K562 (cell line): ENCODE results near the gene ENO3. TPM values are rescaled to one million over a fixed set of nuclear protein-coding genes. Genes with fewer than 3 reads are reported as not detected.

Experiments
- BACH1 ChIP-seq: fragments of 200-800 bp; sonication (Bioruptor generic); IDR thresholded peaks from 2 replicates; pipeline ENCODE4 v1.6.1; 2016; ENCODE audit warnings: missing genetic modification characterization, missing compliant biosample characterization
- CBX1 ChIP-seq: sonication (generic); IDR thresholded peaks from 2 replicates; pipeline ENCODE4 v1.6.1; 2016; ENCODE audit warnings: antibody characterized with exemption, low read depth, mild to moderate bottlenecking
- CBX3 ChIP-seq, 2 experiments: IDR thresholded peaks; 1 replicate in 1 of 2; 2 replicates in 1 of 2; pipeline ENCODE4 v1.6.1; 2012; ENCODE audit warnings: inconsistent platforms in 2 of 2, low read length in 2 of 2, borderline replicate concordance in 1 of 2, control low read depth in 1 of 2
- CHD4 ChIP-seq: fragments of 200-600 bp; sonication (generic); IDR thresholded peaks from 3 replicates; pipeline ENCODE4 v1.6.1; 2012; ENCODE audit warnings: low read depth, mild to moderate bottlenecking, mixed read lengths, low read length, inconsistent platforms; ENCODE audit not compliant: insufficient read depth, insufficient replicate concordance, poor library complexity, severe bottlenecking
- FOXA1 ChIP-seq: fragments of 450-650 bp; IDR thresholded peaks from 2 replicates; pipeline ENCODE4 v1.6.1; 2016; ENCODE audit warnings: mild to moderate bottlenecking, borderline replicate concordance
- HOXB6 ChIP-seq: fragments of 250-450 bp; sonication (Bioruptor Pico); IDR thresholded peaks from 2 replicates; pipeline ENCODE4 v1.5.1; 2022; ENCODE audit warnings: mild to moderate bottlenecking, borderline replicate concordance
- MCM3 ChIP-seq: fragments of 450-650 bp; IDR thresholded peaks from 2 replicates; pipeline ENCODE4 v1.6.1; 2016
- MYNN ChIP-seq, 2 experiments: sonication (generic); formaldehyde crosslinking in 1 of 2; IDR thresholded peaks; 2 replicates each; pipeline versions ENCODE4 v1.5.0 to v1.6.1; 2016 to 2020; ENCODE audit warnings: antibody characterized with exemption in 1 of 2, missing genetic modification reagents in 1 of 2
- NCOA6 ChIP-seq: fragments of 450-650 bp; IDR thresholded peaks from 2 replicates; pipeline ENCODE4 v1.6.1; 2017; ENCODE audit warnings: mild to moderate bottlenecking
- PHB ChIP-seq: fragments of 250-450 bp; sonication (Bioruptor Pico); IDR thresholded peaks from 2 replicates; pipeline ENCODE4 v1.5.0; 2021
- RBM17 ChIP-seq: fragments of 200-400 bp; formaldehyde crosslinking; IDR thresholded peaks from 2 replicates; pipeline ENCODE4 v1.6.1; 2017; ENCODE audit warnings: low read depth, mild to moderate bottlenecking, low read length, borderline replicate concordance
- RFX1 ChIP-seq: fragments of 450-650 bp; IDR thresholded peaks from 2 replicates; pipeline ENCODE4 v1.6.1; 2016; ENCODE audit warnings: mild to moderate bottlenecking, moderate library complexity
- RREB1 ChIP-seq: fragments of 250-450 bp; sonication (Bioruptor Pico); IDR thresholded peaks from 2 replicates; pipeline ENCODE4 v1.4.0; 2020
- SMARCC2 ChIP-seq: fragments of 450-650 bp; IDR thresholded peaks from 2 replicates; pipeline ENCODE4 v1.6.1; 2017; ENCODE audit warnings: antibody characterized with exemption, moderate library complexity, mild to moderate bottlenecking, low read depth
- SRF ChIP-seq, 2 experiments: fragments of 250-450, 450-650 bp in 1 of 2; sonication (Bioruptor Pico) in 1 of 2; sonication (generic) in 1 of 2; formaldehyde crosslinking; IDR thresholded peaks; 2 replicates each; pipeline versions ENCODE4 v1.5.0 to v1.5.1; 2020 to 2022; ENCODE audit warnings: mild to moderate bottlenecking in 1 of 2, missing genetic modification reagents in 1 of 2
- SRSF3 ChIP-seq: fragments of 200-400 bp; formaldehyde crosslinking; IDR thresholded peaks from 2 replicates; pipeline ENCODE4 v1.6.1; 2016; ENCODE audit warnings: mild to moderate bottlenecking, low read length, moderate library complexity; ENCODE audit not compliant: insufficient read depth
- THRA ChIP-seq: fragments of 450-650 bp; IDR thresholded peaks from 2 replicates; pipeline ENCODE4 v1.6.1; 2017; ENCODE audit warnings: mild to moderate bottlenecking, moderate library complexity
- ZBTB8A ChIP-seq: fragments of 450-650 bp; IDR thresholded peaks from 2 replicates; pipeline ENCODE4 v1.6.1; 2018; ENCODE audit warnings: mild to moderate bottlenecking, moderate library complexity; ENCODE audit not compliant: partially characterized antibody
- ZKSCAN1 ChIP-seq: fragments of 150-350 bp; IDR thresholded peaks from 2 replicates; pipeline ENCODE4 v1.6.1; 2016; ENCODE audit warnings: low read depth, low read length
- ZNF23 ChIP-seq: fragments of 250-450 bp; sonication (Bioruptor Pico); IDR thresholded peaks from 2 replicates; pipeline ENCODE4 v1.4.0; 2020; ENCODE audit warnings: mild to moderate bottlenecking
- ZNF408 ChIP-seq: fragments of 250-450 bp; sonication (Bioruptor Pico); IDR thresholded peaks from 2 replicates; pipeline ENCODE4 v1.4.0; 2020; ENCODE audit warnings: low read depth, mild to moderate bottlenecking, moderate library complexity
- ZNF41 ChIP-seq: fragments of 250-450 bp; sonication (Bioruptor Pico); conservative IDR thresholded peaks from 2 replicates; pipeline ENCODE4 v1.4.0; 2020; ENCODE audit warnings: mild to moderate bottlenecking
- ZNF436 ChIP-seq: fragments of 250-450, 450-650 bp; sonication (Bioruptor Pico); formaldehyde crosslinking; IDR thresholded peaks from 2 replicates; pipeline ENCODE4 v1.7.0; 2020; ENCODE audit warnings: mild to moderate bottlenecking
- ZNF780A ChIP-seq: fragments of 250-450 bp; sonication (Bioruptor Pico); IDR thresholded peaks from 2 replicates; pipeline ENCODE4 v1.5.0; 2021; ENCODE audit warnings: mild to moderate bottlenecking
- ZSCAN29 ChIP-seq: fragments of 450-650 bp; IDR thresholded peaks from 2 replicates; pipeline ENCODE4 v1.6.1; 2017
- polyA plus RNA-seq, 8 experiments: library from polyadenylated mRNA; depleted of rRNA in 4 of 8; stranded (reverse) in 5 of 8; unstranded in 3 of 8; fragments of >200 nt; fragmentation: Nextera tagmentation in 2 of 8; fragmentation: Illumina TruSeq in 1 of 8; extraction: Ambion mirVana in 2 of 8; extraction: Trizol in 1 of 8; gene quantifications; 2 replicates each; pipeline versions ENCODE4 v1.2.1 to v1.2.3, GENCODE V29; 2011 to 2014; ENCODE audit warnings: inconsistent platforms in 1 of 8, missing spikeins in 1 of 8
- total RNA-seq, 7 experiments: library from RNA; depleted of rRNA in 6 of 7; stranded (reverse); fragments of >200 nt in 6 of 7; fragmentation: Illumina TruSeq in 2 of 7; extraction: Trizol in 2 of 7; gene quantifications; 2 replicates each; pipeline versions ENCODE4 v1.2.1 to v1.2.3, GENCODE V29; 2011 to 2021; ENCODE audit warnings: low replicate concordance in 1 of 7

Gene ENO3
- total and polyA plus RNA-seq, 9 of the 15 experiments (the other 6 are each of a cell fraction or from before 2014, with no cell fraction given): 5.7 to 17.2 (median 9.9) TPM

- TF ChIP-seq ZNF408 (no peak), THRA (no peak), ZNF41 (CRISPR knock-in tag) (no peak), NCOA6 (no peak), CBX1 (peak; percentile 29), ZKSCAN1 (no peak), RFX1 (no peak), RREB1 (CRISPR knock-in tag) (no peak), SRF (CRISPR knock-in tag; IDR thresholded peaks at IDR 0.05) (no peak), PHB (no peak), ZSCAN29 (no peak), RBM17 (no peak), ZBTB8A (no peak), CBX3 (IDR thresholded peaks at IDR 0.05; ENCODE audit: borderline replicate concordance in 1 of 2, low read length in 2 of 2) (no peak), ZNF780A (CRISPR knock-in tag) (no peak), ZNF23 (CRISPR knock-in tag) (no peak), MYNN (IDR thresholded peaks at IDR 0.05) (0 out of 2 replicates have a peak, but pooled peaks have one; percentile 63), MYNN (CRISPR knock-in tag; IDR thresholded peaks at IDR 0.05) (no peak), SMARCC2 (no peak), BACH1 (tag) (no peak), ZNF436 (CRISPR knock-in tag) (no peak), MCM3 (no peak), FOXA1 (no peak), SRSF3 (no peak), HOXB6 (CRISPR knock-in tag) (no peak), CHD4 (no peak)
These were observed 6.3 kb upstream of the ENO3 start (continued) for GRCh38 chr17:4944554-4945175.
